Natural killer cell (primary cell): ENCODE data around the gene MAD1L1. TPM values are rescaled to one million over a fixed set of nuclear protein-coding genes. Genes with fewer than 3 reads are reported as not detected.
A peak's percentile ranks its signal among the peaks of the same experiment; 100 is the strongest.

Source experiments
- ATAC-seq, 3 donors: fragments of 150-1000 bp in 2 of 3; fragments of 200-7000 bp in 1 of 3; cut with Tn5 transposase; 1 replicate in 1 of 3; 2 replicates in 2 of 3; pipeline ENCODE4 v1.10.0; 2021; ENCODE audit warnings: mild to moderate bottlenecking in 2 of 3, moderate library complexity in 2 of 3
- DNase-seq, 2 donors: peaks; one replicate each; pipeline versions ENCODE4 v3.0.0 to v3.0.0-alpha.2; 2013 to 2021; ENCODE audit warnings: mixed read lengths in 1 of 2
- H3K27ac ChIP-seq: one replicate; pipeline ENCODE4 v1.5.1; 2013; ENCODE audit warnings: mild to moderate bottlenecking, low read length
- H3K27me3 ChIP-seq: one replicate; pipeline ENCODE4 v1.6.1; 2013; ENCODE audit warnings: low read length; ENCODE audit not compliant: control insufficient read depth, insufficient read depth
- H3K36me3 ChIP-seq: one replicate; pipeline ENCODE4 v1.6.1; 2013; ENCODE audit warnings: low read length; ENCODE audit not compliant: control insufficient read depth, insufficient read depth
- H3K4me1 ChIP-seq: one replicate; pipeline ENCODE4 v1.6.1; 2013; ENCODE audit warnings: low read length; ENCODE audit not compliant: control insufficient read depth, insufficient read depth
- H3K4me3 ChIP-seq: one replicate; pipeline ENCODE4 v1.5.1; 2013; ENCODE audit warnings: low read length
- H3K9me3 ChIP-seq: one replicate; pipeline ENCODE4 v1.6.1; 2013; ENCODE audit warnings: low read length; ENCODE audit not compliant: control insufficient read depth, insufficient read depth
- H3K27ac Mint-ChIP-seq, 2 donors: one replicate each; pipeline ENCODE4 v1.8.0; 2022; ENCODE audit warnings: mild to moderate bottlenecking in 2 of 2, mixed read lengths in 2 of 2, moderate library complexity in 1 of 2
- H3K27me3 Mint-ChIP-seq, 2 donors: one replicate each; pipeline ENCODE4 v1.8.0; 2022; ENCODE audit warnings: low read depth in 2 of 2, mixed read lengths in 2 of 2
- H3K36me3 Mint-ChIP-seq: one replicate; pipeline ENCODE4 v1.8.0; 2022; ENCODE audit warnings: mixed read lengths
- H3K4me1 Mint-ChIP-seq, 2 donors: one replicate each; pipeline ENCODE4 v1.8.0; 2022; ENCODE audit warnings: mixed read lengths in 2 of 2
- H3K4me3 Mint-ChIP-seq: one replicate; pipeline ENCODE4 v1.8.0; 2022; ENCODE audit warnings: mild to moderate bottlenecking, moderate library complexity, mixed read lengths
- H3K9me3 Mint-ChIP-seq, 2 donors: one replicate each; pipeline ENCODE4 v1.8.0; 2022; ENCODE audit warnings: mixed read lengths in 2 of 2
- CTCF ChIP-seq: fragments of 200-600 bp; IDR thresholded peaks from one replicate; pipeline ENCODE4 v1.8.0; 2022; ENCODE audit warnings: antibody characterized with exemption
- WGBS: methylation state at CpG from one replicate; pipeline ENCODE4 v1.1.7; 2013; ENCODE audit warnings: missing lambda C conversion rate; ENCODE audit not compliant: insufficient coverage; 5-methylcytosine and 5-hydroxymethylcytosine counted together
- intact Hi-C: fragments of 100-400 bp; cut with micrococcal nuclease; formaldehyde crosslinking; loops from one replicate; pipeline ENCODE4 v1.14.2; 2022
- total RNA-seq, 4 donors: library from RNA; stranded (reverse); fragments of 120-200 nt in 1 of 4; gene quantifications; one replicate each; pipeline versions ENCODE4 v1.2.3 to v1.2.4, GENCODE V29; 2013 to 2022

The MAD1L1 gene
- total RNA-seq, 3 donors from 2014 or later (not counting 1 experiment from before 2014, with no cell fraction given), result 53.6 to 81.2 (median 77.4) TPM

- peak in 1 of 3 donors; percentile 18 for ATAC-seq
- H3K4me3 ChIP-seq, result no peak overlapping the region
- H3K36me3 ChIP-seq, result no peaks in the 10 kb centered on the region
- H3K9me3 Mint-ChIP-seq, result no peaks in the 10 kb centered on the region
- no peaks in the 10 kb centered on the region for H3K27me3 Mint-ChIP-seq
- H3K36me3 Mint-ChIP-seq, result no peaks in the 10 kb centered on the region
- intact Hi-C loops, result no loop called here
- peaks cover 0 to 9% of the 10 kb centered on the region in 2 donors for H3K4me1 Mint-ChIP-seq
- no peak overlapping the region for H3K27ac Mint-ChIP-seq
- DNase-seq, result no peak
- H3K27me3 ChIP-seq, result no peaks in the 10 kb centered on the region
- H3K4me1 ChIP-seq, result peaks cover 15% of the 10 kb centered on the region
- no peak overlapping the region for H3K27ac ChIP-seq
- no peak for TF ChIP-seq CTCF
- peaks cover 16% of the 10 kb centered on the region for H3K9me3 ChIP-seq
- no peak overlapping the region for H3K4me3 Mint-ChIP-seq
- WGBS, result 65% methylated on average over 24 of the region's 24 CpGs
Observed at GRCh38 chr7:2063563-2064260, 169.0 kb downstream of the MAD1L1 start.

- ATAC-seq (no peak), DNase-seq (no peak)
- Histone ChIP-seq H3K36me3 (no peaks in the 10 kb centered on the region), H3K4me3 (no peak overlapping the region), H3K9me3 (peaks cover 16% of the 10 kb centered on the region), H3K4me1 (peaks cover 15% of the 10 kb centered on the region), H3K27me3 (no peaks in the 10 kb centered on the region), H3K27ac (no peak overlapping the region)
- Mint-ChIP-seq H3K4me1 (peaks cover 0 to 9% of the 10 kb centered on the region in 2 donors), H3K36me3 (no peaks in the 10 kb centered on the region), H3K27ac (no peak overlapping the region), H3K9me3 (no peaks in the 10 kb centered on the region), H3K4me3 (no peak overlapping the region), H3K27me3 (peaks cover 2% of the 10 kb centered on the region in 2 donors)
- WGBS, result 86% methylated on average over 10 of the region's 11 CpGs
- TF ChIP-seq CTCF, result no peak
- intact Hi-C loops, result no loop called here
Observed at GRCh38 chr7:2062648-2063047, 170.1 kb downstream of the MAD1L1 start.

- Histone ChIP-seq H3K27ac (no peak overlapping the region), H3K27me3 (no peaks in the 10 kb centered on the region), H3K9me3 (peaks cover 16% of the 10 kb centered on the region), H3K36me3 (no peaks in the 10 kb centered on the region), H3K4me3 (no peak overlapping the region), H3K4me1 (peaks cover 8% of the 10 kb centered on the region)
- intact Hi-C loops, result no loop called here
- Mint-ChIP-seq H3K27me3 (peaks cover 8 to 14% of the 10 kb centered on the region in 2 donors), H3K36me3 (no peaks in the 10 kb centered on the region), H3K4me3 (no peak overlapping the region), H3K9me3 (no peaks in the 10 kb centered on the region), H3K27ac (no peak overlapping the region), H3K4me1 (peaks cover 5 to 15% of the 10 kb centered on the region in 2 donors)
- 94% methylated on average over 11 of the region's 11 CpGs for WGBS
- DNase-seq (no peak), ATAC-seq (no peak)
- TF ChIP-seq CTCF, result no peak
Observed at GRCh38 chr7:2060701-2061100, 172.0 kb downstream of the MAD1L1 start.
